K562 (cell line): ENCODE results near the gene MIB2. TPM values are rescaled to one million over a fixed set of nuclear protein-coding genes. Genes with fewer than 3 reads are reported as not detected.
A peak's percentile ranks its signal among the peaks of the same experiment; 100 is the strongest.

Source experiments
- BACH1 ChIP-seq: fragments of 200-800 bp; sonication (Bioruptor generic); IDR thresholded peaks from 2 replicates; pipeline ENCODE4 v1.6.1; 2016; ENCODE audit warnings: missing genetic modification characterization, missing compliant biosample characterization
- BCL6 ChIP-seq: fragments of 250-450 bp; sonication (Bioruptor Pico); IDR thresholded peaks from 2 replicates; pipeline ENCODE4 v1.4.0; 2020
- CEBPG ChIP-seq, 3 experiments: fragments of 200-800 bp in 1 of 3; sonication (Bioruptor generic) in 1 of 3; sonication (generic) in 1 of 3; formaldehyde crosslinking in 1 of 3; IDR thresholded peaks in 2 of 3; conservative IDR thresholded peaks in 1 of 3; 2 replicates each; pipeline versions ENCODE4 v1.6.1 to v1.8.0; 2016 to 2022; ENCODE audit warnings: missing compliant biosample characterization in 2 of 3, missing genetic modification characterization in 2 of 3, mild to moderate bottlenecking in 1 of 3, missing genetic modification reagents in 1 of 3
- GTF2E2 ChIP-seq: fragments of 200-800 bp; sonication (Bioruptor generic); IDR thresholded peaks from 2 replicates; pipeline ENCODE4 v1.6.1; 2016; ENCODE audit warnings: missing genetic modification characterization, missing compliant biosample characterization
- KAT8 ChIP-seq: fragments of 450-650 bp; IDR thresholded peaks from 2 replicates; pipeline ENCODE4 v1.6.1; 2016; ENCODE audit warnings: low read depth, mild to moderate bottlenecking
- MEIS2 ChIP-seq: fragments of 450-650 bp; IDR thresholded peaks from 2 replicates; pipeline ENCODE4 v1.6.1; 2014; ENCODE audit warnings: mild to moderate bottlenecking; ENCODE audit not compliant: partially characterized antibody
- NFATC3 ChIP-seq: fragments of 450-650 bp; IDR thresholded peaks from 2 replicates; pipeline ENCODE4 v1.6.1; 2017; ENCODE audit warnings: mild to moderate bottlenecking
- PHB2 ChIP-seq: fragments of 450-650 bp; IDR thresholded peaks from 2 replicates; pipeline ENCODE4 v1.6.1; 2017; ENCODE audit warnings: low read depth
- POLR2G ChIP-seq: fragments of 200-400 bp; formaldehyde crosslinking; IDR thresholded peaks from 2 replicates; pipeline ENCODE4 v1.6.1; 2017; ENCODE audit warnings: low read depth, mild to moderate bottlenecking, antibody characterized with exemption, low read length, moderate library complexity
- POLR3A ChIP-seq: IDR thresholded peaks from 2 replicates; pipeline ENCODE4 v1.6.1; 2011; ENCODE audit warnings: borderline replicate concordance, mild to moderate bottlenecking, moderate library complexity; ENCODE audit not compliant: insufficient read length, insufficient read depth; ENCODE audit errors: extremely low read depth
- PRMT5 ChIP-seq: sonication (generic); formaldehyde crosslinking; IDR thresholded peaks from 2 replicates; pipeline ENCODE4 v1.5.0; 2020; ENCODE audit warnings: missing genetic modification reagents
- RFX7 ChIP-seq: fragments of 250-450 bp; sonication (Bioruptor Pico); IDR thresholded peaks from 2 replicates; pipeline ENCODE4 v1.5.1; 2021; ENCODE audit warnings: mild to moderate bottlenecking
- SAP30 ChIP-seq: fragments of 200-600 bp; sonication (generic); IDR thresholded peaks from 2 replicates; pipeline ENCODE4 v1.6.1; 2012; ENCODE audit warnings: borderline replicate concordance, low read depth, mild to moderate bottlenecking, moderate library complexity, low read length, control low read depth, inconsistent platforms; ENCODE audit not compliant: insufficient read depth, poor library complexity, severe bottlenecking
- TBP ChIP-seq: optimal IDR thresholded peaks from 2 replicates; pipeline ENCODE3; 2011; ENCODE audit warnings: low read depth, low read length, improper control_type of control experiment
- ZFPM2 ChIP-seq: fragments of 250-450 bp; sonication (Bioruptor Pico); IDR thresholded peaks from 2 replicates; pipeline ENCODE4 v1.5.1; 2022; ENCODE audit warnings: mild to moderate bottlenecking
- ZNF140 ChIP-seq: fragments of 250-450 bp; sonication (Bioruptor Pico); IDR thresholded peaks from 2 replicates; pipeline ENCODE4 v1.8.0; 2021; ENCODE audit warnings: moderate library complexity, mild to moderate bottlenecking, inconsistent platforms
- polyA plus RNA-seq, 8 experiments: library from polyadenylated mRNA; depleted of rRNA in 4 of 8; stranded (reverse) in 5 of 8; unstranded in 3 of 8; fragments of >200 nt; fragmentation: Nextera tagmentation in 2 of 8; fragmentation: Illumina TruSeq in 1 of 8; extraction: Ambion mirVana in 2 of 8; extraction: Trizol in 1 of 8; gene quantifications; 2 replicates each; pipeline versions ENCODE4 v1.2.1 to v1.2.3, GENCODE V29; 2011 to 2014; ENCODE audit warnings: inconsistent platforms in 1 of 8, missing spikeins in 1 of 8
- total RNA-seq, 7 experiments: library from RNA; depleted of rRNA in 6 of 7; stranded (reverse); fragments of >200 nt in 6 of 7; fragmentation: Illumina TruSeq in 2 of 7; extraction: Trizol in 2 of 7; gene quantifications; 2 replicates each; pipeline versions ENCODE4 v1.2.1 to v1.2.3, GENCODE V29; 2011 to 2021; ENCODE audit warnings: low replicate concordance in 1 of 7
- TF ChIP-seq, protein P1 (sequence below): sonication (generic); formaldehyde crosslinking; IDR thresholded peaks from 2 replicates; pipeline ENCODE4 v1.8.1; 2023; ENCODE audit warnings: mild to moderate bottlenecking, missing genetic modification reagents
- TF ChIP-seq, protein P2 (sequence below): sonication (generic); formaldehyde crosslinking; IDR thresholded peaks from 2 replicates; pipeline ENCODE4 v1.8.0; 2022; ENCODE audit warnings: missing genetic modification reagents, mild to moderate bottlenecking, moderate library complexity, borderline replicate concordance
- TF ChIP-seq, protein P3 (sequence below): IDR thresholded peaks from 2 replicates; pipeline ENCODE4 v1.6.1; 2011; ENCODE audit warnings: borderline replicate concordance, low read depth, mild to moderate bottlenecking, moderate library complexity, low read length; ENCODE audit not compliant: insufficient read depth, poor library complexity, severe bottlenecking
- TF ChIP-seq, protein P4 (sequence below), 3 experiments: IDR thresholded peaks in 2 of 3; conservative IDR thresholded peaks in 1 of 3; 2 replicates each; pipeline ENCODE4 v1.5.1; 2011 to 2012; ENCODE audit warnings: low read length in 3 of 3, mild to moderate bottlenecking in 3 of 3, control low read depth in 2 of 3, improper control_type of control experiment in 1 of 3, inconsistent platforms in 1 of 3, low read depth in 1 of 3, mixed read lengths in 1 of 3, moderate library complexity in 1 of 3; ENCODE audit not compliant: insufficient read depth in 2 of 3

Gene MIB2
- total and polyA plus RNA-seq, 9 of the 15 experiments (the other 6 are each of a cell fraction or from before 2014, with no cell fraction given) = 0.04 to 17.0 (median 4.9) TPM; not detected in 1

DNA sequence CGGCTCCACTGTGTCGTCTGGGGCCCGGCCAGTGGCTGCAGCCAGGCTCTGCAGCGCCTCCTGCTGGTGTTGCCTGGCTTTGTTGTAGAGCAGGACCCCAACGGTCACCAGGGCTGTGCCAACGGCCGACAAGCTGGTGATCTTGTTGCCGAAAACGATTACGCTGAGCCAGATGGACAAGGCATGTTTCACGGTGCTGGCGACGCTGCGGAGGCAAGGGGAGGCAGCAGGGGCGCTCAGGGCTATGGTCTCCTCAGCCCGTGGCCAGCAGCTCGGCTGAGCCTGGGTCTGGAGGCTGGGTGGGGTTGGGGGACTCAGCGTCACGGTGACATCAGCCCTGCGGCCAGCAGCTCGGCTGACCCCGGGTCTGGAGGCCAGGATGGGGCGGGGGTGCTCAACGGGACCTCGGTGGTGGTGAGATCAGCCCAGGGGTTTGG, 50.5 kb downstream of the MIB2 start (continued):
- TF ChIP-seq, protein P1, sequence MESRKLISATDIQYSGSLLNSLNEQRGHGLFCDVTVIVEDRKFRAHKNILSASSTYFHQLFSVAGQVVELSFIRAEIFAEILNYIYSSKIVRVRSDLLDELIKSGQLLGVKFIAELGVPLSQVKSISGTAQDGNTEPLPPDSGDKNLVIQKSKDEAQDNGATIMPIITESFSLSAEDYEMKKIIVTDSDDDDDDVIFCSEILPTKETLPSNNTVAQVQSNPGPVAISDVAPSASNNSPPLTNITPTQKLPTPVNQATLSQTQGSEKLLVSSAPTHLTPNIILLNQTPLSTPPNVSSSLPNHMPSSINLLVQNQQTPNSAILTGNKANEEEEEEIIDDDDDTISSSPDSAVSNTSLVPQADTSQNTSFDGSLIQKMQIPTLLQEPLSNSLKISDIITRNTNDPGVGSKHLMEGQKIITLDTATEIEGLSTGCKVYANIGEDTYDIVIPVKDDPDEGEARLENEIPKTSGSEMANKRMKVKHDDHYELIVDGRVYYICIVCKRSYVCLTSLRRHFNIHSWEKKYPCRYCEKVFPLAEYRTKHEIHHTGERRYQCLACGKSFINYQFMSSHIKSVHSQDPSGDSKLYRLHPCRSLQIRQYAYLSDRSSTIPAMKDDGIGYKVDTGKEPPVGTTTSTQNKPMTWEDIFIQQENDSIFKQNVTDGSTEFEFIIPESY (CRISPR knock-in tag) = peak; percentile 87
- TF ChIP-seq RFX7 (no peak), POLR3A (no peak), TBP (no peak), NFATC3 (no peak), ZFPM2 (CRISPR knock-in tag) (no peak), CEBPG (CRISPR knock-in tag; IDR thresholded peaks at IDR 0.05) (no peak), CEBPG (tag; conservative IDR thresholded peaks at IDR 0.05 in 1 of 2, IDR thresholded peaks at IDR 0.05 in 1 of 2) (no peak), PHB2 (no peak), ZNF140 (CRISPR knock-in tag) (no peak), KAT8 (no peak), POLR2G (peak; percentile 52; the same call in 1 of the 2 replicates), BACH1 (tag) (no peak), BCL6 (no peak), PRMT5 (CRISPR knock-in tag) (no peak), GTF2E2 (no peak), SAP30 (no peak), MEIS2 (no peak)
- TF ChIP-seq, protein P2, sequence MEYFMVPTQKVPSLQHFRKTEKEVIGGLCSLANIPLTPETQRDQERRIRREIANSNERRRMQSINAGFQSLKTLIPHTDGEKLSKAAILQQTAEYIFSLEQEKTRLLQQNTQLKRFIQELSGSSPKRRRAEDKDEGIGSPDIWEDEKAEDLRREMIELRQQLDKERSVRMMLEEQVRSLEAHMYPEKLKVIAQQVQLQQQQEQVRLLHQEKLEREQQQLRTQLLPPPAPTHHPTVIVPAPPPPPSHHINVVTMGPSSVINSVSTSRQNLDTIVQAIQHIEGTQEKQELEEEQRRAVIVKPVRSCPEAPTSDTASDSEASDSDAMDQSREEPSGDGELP (CRISPR knock-in tag) = peak; percentile 52; the same call in 1 of the 2 replicates
- TF ChIP-seq, protein P3, sequence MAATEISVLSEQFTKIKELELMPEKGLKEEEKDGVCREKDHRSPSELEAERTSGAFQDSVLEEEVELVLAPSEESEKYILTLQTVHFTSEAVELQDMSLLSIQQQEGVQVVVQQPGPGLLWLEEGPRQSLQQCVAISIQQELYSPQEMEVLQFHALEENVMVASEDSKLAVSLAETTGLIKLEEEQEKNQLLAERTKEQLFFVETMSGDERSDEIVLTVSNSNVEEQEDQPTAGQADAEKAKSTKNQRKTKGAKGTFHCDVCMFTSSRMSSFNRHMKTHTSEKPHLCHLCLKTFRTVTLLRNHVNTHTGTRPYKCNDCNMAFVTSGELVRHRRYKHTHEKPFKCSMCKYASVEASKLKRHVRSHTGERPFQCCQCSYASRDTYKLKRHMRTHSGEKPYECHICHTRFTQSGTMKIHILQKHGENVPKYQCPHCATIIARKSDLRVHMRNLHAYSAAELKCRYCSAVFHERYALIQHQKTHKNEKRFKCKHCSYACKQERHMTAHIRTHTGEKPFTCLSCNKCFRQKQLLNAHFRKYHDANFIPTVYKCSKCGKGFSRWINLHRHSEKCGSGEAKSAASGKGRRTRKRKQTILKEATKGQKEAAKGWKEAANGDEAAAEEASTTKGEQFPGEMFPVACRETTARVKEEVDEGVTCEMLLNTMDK = peak; percentile 65
- TF ChIP-seq, protein P4, sequence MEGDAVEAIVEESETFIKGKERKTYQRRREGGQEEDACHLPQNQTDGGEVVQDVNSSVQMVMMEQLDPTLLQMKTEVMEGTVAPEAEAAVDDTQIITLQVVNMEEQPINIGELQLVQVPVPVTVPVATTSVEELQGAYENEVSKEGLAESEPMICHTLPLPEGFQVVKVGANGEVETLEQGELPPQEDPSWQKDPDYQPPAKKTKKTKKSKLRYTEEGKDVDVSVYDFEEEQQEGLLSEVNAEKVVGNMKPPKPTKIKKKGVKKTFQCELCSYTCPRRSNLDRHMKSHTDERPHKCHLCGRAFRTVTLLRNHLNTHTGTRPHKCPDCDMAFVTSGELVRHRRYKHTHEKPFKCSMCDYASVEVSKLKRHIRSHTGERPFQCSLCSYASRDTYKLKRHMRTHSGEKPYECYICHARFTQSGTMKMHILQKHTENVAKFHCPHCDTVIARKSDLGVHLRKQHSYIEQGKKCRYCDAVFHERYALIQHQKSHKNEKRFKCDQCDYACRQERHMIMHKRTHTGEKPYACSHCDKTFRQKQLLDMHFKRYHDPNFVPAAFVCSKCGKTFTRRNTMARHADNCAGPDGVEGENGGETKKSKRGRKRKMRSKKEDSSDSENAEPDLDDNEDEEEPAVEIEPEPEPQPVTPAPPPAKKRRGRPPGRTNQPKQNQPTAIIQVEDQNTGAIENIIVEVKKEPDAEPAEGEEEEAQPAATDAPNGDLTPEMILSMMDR (IDR thresholded peaks at IDR 0.05 in 2 of 3, conservative IDR thresholded peaks at IDR 0.05 in 1 of 3; ENCODE audit: insufficient read depth in 2 of 3, low read depth in 1 of 3, low read length in 3 of 3) = peak; percentile 46 to 88 (median 55)
- TF ChIP-seq, all 486 proteins: peak for 8
